ENCODE data around the gene AKAP9.

DNA sequence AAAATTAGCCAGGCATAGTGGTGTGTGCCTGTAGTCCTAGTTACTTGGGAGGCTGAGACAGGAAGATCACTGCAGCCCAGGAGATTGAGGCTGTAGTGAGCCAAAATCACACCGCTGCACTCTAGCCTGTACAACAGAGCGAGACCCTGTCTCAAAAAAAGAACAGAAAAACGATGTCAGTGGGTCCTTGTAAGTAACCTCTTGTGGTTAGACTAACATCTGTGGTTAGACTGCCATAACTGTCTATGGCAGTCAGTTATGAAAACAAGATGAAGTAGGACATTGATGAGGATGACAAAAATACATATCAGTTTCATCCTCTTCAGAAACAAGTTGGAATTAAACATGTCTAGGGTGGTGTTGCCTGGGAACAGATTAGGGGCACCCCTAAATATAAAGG, 53.3 kb downstream of the AKAP9 start:
- TF ChIP-seq EZH2 (IDR thresholded peaks at IDR 0.05; ENCODE audit: low read length) (no peak), CTCF (optimal IDR thresholded peaks at IDR 0.05 in 1 of 3, IDR thresholded peaks at IDR 0.05 in 1 of 3, conservative IDR thresholded peaks at IDR 0.05 in 1 of 3; ENCODE audit: extremely low read depth in 1 of 3, insufficient read depth in 2 of 3, low read length in 3 of 3) (no peak)
